GM18867 (cell line): ENCODE data around the gene SYT8.
"Not testable (repeated sequence)": the region's sequence is repeated elsewhere in the genome, so short reads cannot be mapped to it uniquely, and the experiment has no call there.

Source experiments
- ATAC-seq: cut with Tn5 transposase; IDR thresholded peaks from one replicate; pipeline ENCODE4 v1.9.1; 2021; ENCODE audit warnings: mild to moderate bottlenecking, moderate library complexity; ENCODE audit not compliant: unreplicated experiment

The SYT8 gene

GRCh38 chr11:1834779-1835670, at the start of gene SYT8:
Gene SYT8 (plus strand): TSS chr11:1834990. CDS start chr11:1835106, 116 bp downstream.
- ATAC-seq, result no peak

GRCh38 chr11:1785749-1786413, 48.9 kb upstream of the SYT8 start:
- no peak for ATAC-seq

GRCh38 chr11:1786466-1786865, 48.3 kb upstream of the SYT8 start:
- ATAC-seq, result no peak

GRCh38 chr11:1791912-1792311, 42.9 kb upstream of the SYT8 start:
- ATAC-seq, result no peak

GRCh38 chr11:1792461-1792860, 42.3 kb upstream of the SYT8 start:
- no peak for ATAC-seq

GRCh38 chr11:1793081-1793480, 41.7 kb upstream of the SYT8 start:
- no peak for ATAC-seq

GRCh38 chr11:1796413-1797011, 38.3 kb upstream of the SYT8 start:
- ATAC-seq, result no peak

GRCh38 chr11:1797391-1798125, 37.2 kb upstream of the SYT8 start:
- no peak for ATAC-seq

- ATAC-seq, result no peak
Measured at GRCh38 chr11:1803246-1803645, 31.5 kb upstream of the SYT8 start.

GRCh38 chr11:1803835-1804519, 30.8 kb upstream of the SYT8 start:
- ATAC-seq, result not testable (repeated sequence)

- ATAC-seq, result no peak
Measured at GRCh38 chr11:1805525-1805924, 29.3 kb upstream of the SYT8 start.

- no peak for ATAC-seq
Measured at GRCh38 chr11:1807264-1807995, 27.4 kb upstream of the SYT8 start.

GRCh38 chr11:1810761-1811160, 24.0 kb upstream of the SYT8 start:
- no peak for ATAC-seq

- ATAC-seq, result no peak
Measured at GRCh38 chr11:1812274-1812673, 22.5 kb upstream of the SYT8 start.

GRCh38 chr11:1812801-1813200, 22.0 kb upstream of the SYT8 start:
- ATAC-seq, result no peak

GRCh38 chr11:1813356-1813755, 21.4 kb upstream of the SYT8 start:
- ATAC-seq, result not testable (repeated sequence)

GRCh38 chr11:1814691-1815090, 20.1 kb upstream of the SYT8 start:
- no peak for ATAC-seq

- ATAC-seq, result no peak
Measured at GRCh38 chr11:1815311-1815710, 19.5 kb upstream of the SYT8 start.

- no peak for ATAC-seq
Measured at GRCh38 chr11:1815751-1816150, 19.0 kb upstream of the SYT8 start.

GRCh38 chr11:1817000-1817399, 17.8 kb upstream of the SYT8 start:
- no peak for ATAC-seq
